RWPE1 (cell line): ENCODE results near the gene LAMC3.

Experiments used
- CTCF ChIA-PET: fragments of 350-600 bp; sonication (Branson Sonifier 250); formaldehyde crosslinking; extraction: SDS; loops from one replicate; lab custom pipeline; 2021; lab: Yijun Ruan, JAX
- POLR2A ChIA-PET: fragments of 400-600 bp; formaldehyde crosslinking; extraction: SDS; loops from one replicate; lab custom pipeline; 2020; ENCODE audit warnings: antibody characterized with exemption; ENCODE audit not compliant: low non-redundant PET; lab: Yijun Ruan, JAX
- DNase-seq: peaks from one replicate; pipeline ENCODE4 v3.0.0; 2012; ENCODE audit warnings: low spot score
- H3K27ac ChIP-seq: fragments of 450-650 bp; 2 replicates; pipeline ENCODE4 v1.5.1; 2017
- CTCF ChIP-seq: fragments of 450-650 bp; conservative IDR thresholded peaks from 2 replicates; pipeline ENCODE4 v1.5.1; 2017; ENCODE audit warnings: low read depth, mild to moderate bottlenecking

The LAMC3 gene

GRCh38 chr9:131103535-131103934 lies 94.6 kb downstream of the LAMC3 start:
- no peak for DNase-seq
- TF ChIP-seq CTCF = no peak
- H3K27ac ChIP-seq = no peak overlapping the region
- CTCF ChIA-PET = interaction anchor here (0.9 kb wide), 1 partner anchor 18 kb away, joined by 3 read pairs; no protein-coding TSS in a partner anchor
- POLR2A ChIA-PET = interaction anchor here (0.6 kb wide), 1 partner anchor 10 kb away, joined by 5 read pairs; no protein-coding TSS in a partner anchor

DNA sequence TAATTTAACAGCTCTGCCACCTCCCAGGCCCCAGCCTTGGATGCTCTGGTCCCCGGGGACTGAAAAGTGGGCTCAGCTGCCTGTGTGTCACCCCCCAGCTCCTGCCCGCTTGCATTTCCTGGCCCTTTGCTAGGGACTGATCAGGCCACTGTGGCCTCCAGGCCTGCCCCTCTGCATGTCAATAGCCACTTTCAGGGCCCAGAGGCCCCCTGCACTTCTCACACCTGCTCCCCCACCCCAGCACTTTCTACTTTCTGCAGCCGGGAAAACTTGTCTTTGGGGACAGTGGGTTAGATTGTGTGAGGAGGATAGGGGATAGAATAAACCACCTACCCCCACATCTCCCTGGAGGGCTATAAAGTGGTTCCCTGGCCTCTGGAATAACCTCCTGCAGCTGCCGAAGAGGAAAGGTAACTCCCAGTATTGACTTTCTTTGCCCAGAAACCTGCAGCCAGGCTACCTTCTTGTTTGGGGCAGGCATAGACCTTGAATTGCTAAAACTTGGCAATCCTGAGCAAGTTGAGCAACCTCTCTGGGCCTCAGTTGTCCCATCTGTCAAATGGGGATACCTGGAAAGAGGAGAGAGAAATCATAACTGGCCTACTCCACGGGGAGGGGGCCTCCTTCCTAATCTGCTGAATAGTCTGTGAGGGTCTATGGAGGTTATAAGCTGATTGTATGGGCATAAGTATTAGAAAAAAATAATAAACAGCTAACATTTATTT lies 95.2 kb downstream of the LAMC3 start:
- no peak for TF ChIP-seq CTCF
- H3K27ac ChIP-seq = no peak overlapping the region
- CTCF ChIA-PET = interaction anchor here (0.9 kb wide), 1 partner anchor 19 kb away, joined by 3 read pairs; no protein-coding TSS in a partner anchor
- no peak for DNase-seq
- POLR2A ChIA-PET = interaction anchor here (0.6 kb wide), 1 partner anchor 9 kb away, joined by 5 read pairs; no protein-coding TSS in a partner anchor

GRCh38 chr9:131105952-131106351 lies 97.0 kb downstream of the LAMC3 start:
- DNase-seq = no peak
- ChIA-PET CTCF (no interaction called here), POLR2A (no interaction called here)
- no peak overlapping the region for H3K27ac ChIP-seq
- TF ChIP-seq CTCF = no peak

GRCh38 chr9:131107760-131108159 lies 98.8 kb downstream of the LAMC3 start:
- H3K27ac ChIP-seq = no peak overlapping the region
- no peak for TF ChIP-seq CTCF
- POLR2A ChIA-PET = interaction anchor here (1.7 kb wide), 1 partner anchor 9 kb away, joined by 7 read pairs; no protein-coding TSS in a partner anchor
- no peak for DNase-seq
- CTCF ChIA-PET = interaction anchor here (0.6 to 1.2 kb wide), 2 partner anchors 8 to 50 kb away, joined by 3 to 5 read pairs; no protein-coding TSS in a partner anchor

- peak overlapping the region; percentile 67 for H3K27ac ChIP-seq
- POLR2A ChIA-PET = no interaction called here
- CTCF ChIA-PET = interaction anchor here (0.6 to 2.0 kb wide), 3 partner anchors 14 to 65 kb away, joined by 3 to 5 read pairs (median 3); no protein-coding TSS in a partner anchor
- TF ChIP-seq CTCF = no peak
- DNase-seq = no peak
These were observed 102.3 kb downstream of the LAMC3 start for GRCh38 chr9:131111186-131111853.

DNA sequence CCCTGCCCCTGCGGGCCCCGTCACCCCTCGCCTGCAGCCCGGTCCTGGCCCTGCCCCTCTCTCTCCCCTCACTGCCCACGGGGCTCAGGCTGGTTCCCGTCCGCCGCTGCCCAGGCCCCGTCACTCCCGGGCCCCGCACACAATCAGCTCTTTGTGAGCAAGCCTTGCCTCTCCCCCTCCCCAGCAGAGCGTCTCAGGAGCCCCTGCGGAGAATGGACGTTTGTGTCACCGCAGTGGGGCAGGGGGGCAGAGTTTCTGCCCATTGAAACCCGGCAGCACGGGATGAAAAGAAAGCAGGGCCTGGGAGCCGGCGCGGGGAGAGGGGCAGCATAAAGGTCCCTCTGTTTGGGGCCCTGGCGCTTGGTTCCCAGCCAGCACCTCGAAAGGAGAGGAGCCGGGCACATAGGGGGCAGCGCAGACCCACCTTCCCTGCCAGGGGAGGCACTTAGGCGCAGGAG lies 102.9 kb downstream of the LAMC3 start:
- ChIA-PET POLR2A (no interaction called here), CTCF (interaction anchor here (2.0 kb wide), 1 partner anchor 65 kb away, joined by 5 read pairs; no protein-coding TSS in a partner anchor)
- peak overlapping the region; percentile 67 for H3K27ac ChIP-seq
- DNase-seq = no peak
- no peak for TF ChIP-seq CTCF
